GM10847 (cell line): ENCODE data around the gene WFIKKN2.

Source experiments
- POLR2A ChIP-seq: IDR thresholded peaks from 2 replicates; pipeline ENCODE4 v1.6.1; 2011; ENCODE audit not compliant: insufficient read length; ENCODE audit errors: extremely low read depth

WFIKKN2 gene

GRCh38 chr17:50872710-50873424 lies 37.5 kb downstream of the WFIKKN2 start:
- TF ChIP-seq POLR2A, result no peak

GRCh38 chr17:50875074-50875473 lies 39.7 kb downstream of the WFIKKN2 start:
- TF ChIP-seq POLR2A, result no peak

GRCh38 chr17:50877838-50878237 lies 42.5 kb downstream of the WFIKKN2 start:
- TF ChIP-seq POLR2A, result no peak

GRCh38 chr17:50879086-50879485 lies 43.7 kb downstream of the WFIKKN2 start:
- no peak for TF ChIP-seq POLR2A

GRCh38 chr17:50881182-50881581 lies 45.8 kb downstream of the WFIKKN2 start:
- no peak for TF ChIP-seq POLR2A

GRCh38 chr17:50882851-50883250 lies 47.5 kb downstream of the WFIKKN2 start:
- TF ChIP-seq POLR2A, result no peak

- TF ChIP-seq POLR2A, result no peak
Observed at GRCh38 chr17:50883850-50884438, 48.6 kb downstream of the WFIKKN2 start.

- TF ChIP-seq POLR2A, result no peak
Observed at GRCh38 chr17:50884439-50885311, 49.3 kb downstream of the WFIKKN2 start.

- no peak for TF ChIP-seq POLR2A
Observed at GRCh38 chr17:50887705-50888245, 52.4 kb downstream of the WFIKKN2 start.

- no peak for TF ChIP-seq POLR2A
Observed at GRCh38 chr17:50889528-50890118, 54.2 kb downstream of the WFIKKN2 start.

GRCh38 chr17:50890675-50891516 lies 55.5 kb downstream of the WFIKKN2 start:
- no peak for TF ChIP-seq POLR2A

- TF ChIP-seq POLR2A, result no peak
Observed at GRCh38 chr17:50891577-50891989, 56.2 kb downstream of the WFIKKN2 start.
